ENCODE data around the gene CNTNAP4. TPM values are rescaled to one million over a fixed set of nuclear protein-coding genes. Genes with fewer than 3 reads are reported as not detected.

Gene CNTNAP4
- total RNA-seq, 1 donor from 2014 or later, result not detected

- Mint-ChIP-seq H3K4me1 (ENCODE audit: low read depth) (no peaks in the 10 kb centered on the region), H3K9me3 (ENCODE audit: low read depth) (no peaks in the 10 kb centered on the region), H3K27ac (ENCODE audit: unreplicated experiment) (no peak overlapping the region), H3K4me3 (ENCODE audit: unreplicated experiment) (no peak overlapping the region), H3K36me3 (ENCODE audit: low read depth) (no peaks in the 10 kb centered on the region), H3K27me3 (ENCODE audit: low read depth) (no peaks in the 10 kb centered on the region)
- no peak for DNase-seq (ENCODE audit: low spot score)
- no peak for TF ChIP-seq CTCF (IDR thresholded peaks at IDR 0.05)
Observed at GRCh38 chr16:76386784-76387183, 109.6 kb downstream of the CNTNAP4 start.

- no peaks in the 10 kb centered on the region for H3K4me1 Mint-ChIP-seq (ENCODE audit: low read depth)
- no peak overlapping the region for H3K4me3 Mint-ChIP-seq (ENCODE audit: unreplicated experiment)
- DNase-seq (ENCODE audit: low spot score), result no peak
- H3K27ac Mint-ChIP-seq (ENCODE audit: unreplicated experiment), result no peak overlapping the region
- H3K36me3 Mint-ChIP-seq (ENCODE audit: low read depth), result no peaks in the 10 kb centered on the region
- no peaks in the 10 kb centered on the region for H3K27me3 Mint-ChIP-seq (ENCODE audit: low read depth)
- no peaks in the 10 kb centered on the region for H3K9me3 Mint-ChIP-seq (ENCODE audit: low read depth)
- TF ChIP-seq CTCF (IDR thresholded peaks at IDR 0.05), result no peak
Observed at GRCh38 chr16:76387994-76388393, 110.8 kb downstream of the CNTNAP4 start.

GRCh38 chr16:76389126-76389525 is 111.9 kb downstream of the CNTNAP4 start:
- H3K36me3 Mint-ChIP-seq (ENCODE audit: low read depth), result no peaks in the 10 kb centered on the region
- no peak for DNase-seq (ENCODE audit: low spot score)
- H3K9me3 Mint-ChIP-seq (ENCODE audit: low read depth), result no peaks in the 10 kb centered on the region

GRCh38 chr16:76390476-76390875 is 113.3 kb downstream of the CNTNAP4 start:
- TF ChIP-seq CTCF (IDR thresholded peaks at IDR 0.05), result no peak
- no peak for DNase-seq (ENCODE audit: low spot score)
- Mint-ChIP-seq H3K36me3 (ENCODE audit: low read depth) (no peaks in the 10 kb centered on the region), H3K9me3 (ENCODE audit: low read depth) (no peaks in the 10 kb centered on the region), H3K27ac (ENCODE audit: unreplicated experiment) (no peak overlapping the region), H3K27me3 (ENCODE audit: low read depth) (no peaks in the 10 kb centered on the region), H3K4me3 (ENCODE audit: unreplicated experiment) (no peak overlapping the region), H3K4me1 (ENCODE audit: low read depth) (no peaks in the 10 kb centered on the region)

More at GRCh38 chr16:76389126-76389525, 111.9 kb downstream of the CNTNAP4 start:
- Mint-ChIP-seq H3K4me1 (ENCODE audit: low read depth) (no peaks in the 10 kb centered on the region), H3K4me3 (ENCODE audit: unreplicated experiment) (no peak overlapping the region), H3K27me3 (ENCODE audit: low read depth) (no peaks in the 10 kb centered on the region), H3K27ac (ENCODE audit: unreplicated experiment) (no peak overlapping the region)
- TF ChIP-seq CTCF (IDR thresholded peaks at IDR 0.05), result no peak

- Mint-ChIP-seq H3K27me3 (ENCODE audit: low read depth) (no peaks in the 10 kb centered on the region), H3K36me3 (ENCODE audit: low read depth) (no peaks in the 10 kb centered on the region), H3K4me3 (ENCODE audit: unreplicated experiment) (no peak overlapping the region), H3K9me3 (ENCODE audit: low read depth) (no peaks in the 10 kb centered on the region), H3K4me1 (ENCODE audit: low read depth) (no peaks in the 10 kb centered on the region), H3K27ac (ENCODE audit: unreplicated experiment) (no peak overlapping the region)
- DNase-seq (ENCODE audit: low spot score), result no peak
- TF ChIP-seq CTCF (IDR thresholded peaks at IDR 0.05), result no peak
Observed at GRCh38 chr16:76396977-76397376, 119.8 kb downstream of the CNTNAP4 start.

Data from chondrocyte (in vitro differentiated cells).